ENCODE measurements around the gene HORMAD1.

HORMAD1 gene

DNA sequence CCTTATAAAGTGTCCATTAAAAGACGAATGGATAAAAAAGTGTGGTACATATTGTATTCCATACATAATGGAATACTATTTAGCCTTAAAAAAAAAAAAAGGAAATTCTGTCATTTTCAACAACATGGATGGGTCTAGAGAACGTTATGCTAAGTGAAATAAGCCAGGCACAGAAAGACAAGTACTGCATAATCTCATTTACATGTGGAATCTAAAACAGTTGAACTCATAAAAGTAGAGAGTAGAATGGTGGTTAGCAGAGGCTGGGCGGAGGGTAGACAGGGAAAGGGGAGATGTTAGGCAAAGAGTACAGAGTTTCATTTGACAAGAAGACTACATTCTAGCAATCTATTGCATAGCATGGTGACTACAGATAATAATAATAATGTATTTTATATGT lies 42.3 kb upstream of the HORMAD1 start:
- no CpG with 5 or more reads among the region's 3 CpGs for WGBS (ENCODE audit: extremely low coverage, insufficient coverage, low lambda C conversion rate)
- no peak overlapping the region for H3K27ac ChIP-seq (ENCODE audit: low read depth, low read length)
- H3K23ac ChIP-seq (ENCODE audit: low read length): no peak overlapping the region
- H3K18ac ChIP-seq (ENCODE audit: low read length): no peak overlapping the region
- H2BK120ac ChIP-seq (ENCODE audit: low read depth, low read length): no peak overlapping the region
- no peak overlapping the region for H3K4me2 ChIP-seq (ENCODE audit: low read length)
- no peaks in the 10 kb centered on the region for H3K36me3 ChIP-seq (ENCODE audit: control insufficient read depth, insufficient read depth, low read length)
- H3K4me3 ChIP-seq (ENCODE audit: low read length): no peak overlapping the region
- H3K79me1 ChIP-seq (ENCODE audit: low read length): no peaks in the 10 kb centered on the region
- no peak overlapping the region for H4K5ac ChIP-seq (ENCODE audit: low read length)
- no peak overlapping the region for H2BK15ac ChIP-seq (replicated peaks; ENCODE audit: low read depth)
- no peaks in the 10 kb centered on the region for H3K79me2 ChIP-seq (ENCODE audit: control insufficient read depth, insufficient read depth, low read length)
- H3K4me1 ChIP-seq (ENCODE audit: control insufficient read depth, low read depth, low read length): no peaks in the 10 kb centered on the region
- H3K4ac ChIP-seq (ENCODE audit: low read depth, low read length): no peak overlapping the region
- no peak overlapping the region for H3K9ac ChIP-seq (ENCODE audit: low read length)
- H2BK5ac ChIP-seq (ENCODE audit: low read length): no peak overlapping the region
- H4K8ac ChIP-seq (ENCODE audit: low read depth, low read length): no peak overlapping the region
- H3K27me3 ChIP-seq (ENCODE audit: insufficient read depth, low read length, poor library complexity): no peaks in the 10 kb centered on the region
- no peak for DNase-seq
- no peak overlapping the region for H2AK5ac ChIP-seq (ENCODE audit: low read length)
- H3K56ac ChIP-seq (ENCODE audit: low read length): no peak overlapping the region

DNA sequence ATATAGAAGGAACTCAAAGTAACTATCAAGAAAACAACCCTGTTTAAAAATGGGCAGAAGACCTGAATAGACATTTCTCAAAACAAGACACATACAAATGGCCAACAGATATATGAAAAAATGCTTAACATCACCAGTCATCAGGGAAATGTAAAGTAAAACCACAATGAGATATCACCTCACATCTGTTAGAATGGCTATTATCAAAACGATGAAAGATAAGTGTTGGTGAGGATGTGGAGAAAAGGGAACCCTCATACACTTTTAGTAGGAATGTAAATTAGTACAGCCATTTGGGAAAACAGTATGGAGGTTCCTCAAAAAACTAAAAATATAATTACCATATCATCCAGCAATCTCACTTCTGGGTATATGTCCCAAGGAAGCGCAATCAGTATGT lies 41.9 kb upstream of the HORMAD1 start:
- WGBS (ENCODE audit: extremely low coverage, insufficient coverage, low lambda C conversion rate): no CpG with 5 or more reads among the region's 2 CpGs
- Histone ChIP-seq H3K79me2 (ENCODE audit: control insufficient read depth, insufficient read depth, low read length) (no peaks in the 10 kb centered on the region), H2BK15ac (replicated peaks; ENCODE audit: low read depth) (no peak overlapping the region)

DNA sequence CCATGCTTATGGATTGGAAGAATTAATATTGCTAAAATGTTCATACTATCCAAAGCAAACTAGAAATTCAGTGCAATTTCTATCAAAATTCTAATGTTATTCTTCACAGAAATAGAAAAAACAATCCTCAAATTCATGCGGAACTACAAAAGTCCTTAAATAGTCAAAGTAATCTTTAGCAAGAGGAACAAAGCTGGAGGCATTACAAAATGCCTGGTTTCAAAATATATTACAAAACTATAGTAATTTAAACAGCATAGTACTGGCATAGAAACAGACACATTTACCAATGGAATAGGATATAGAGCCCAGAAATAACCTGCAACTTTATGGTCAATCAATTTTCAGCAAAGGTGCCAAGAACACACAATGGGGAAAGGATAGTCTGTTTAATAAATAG lies 41.1 kb upstream of the HORMAD1 start:
- no peak overlapping the region for H3K9ac ChIP-seq (ENCODE audit: low read length)
- no peak overlapping the region for H3K23ac ChIP-seq (ENCODE audit: low read length)
- no peak overlapping the region for H2BK5ac ChIP-seq (ENCODE audit: low read length)
- no peak overlapping the region for H2BK120ac ChIP-seq (ENCODE audit: low read depth, low read length)
- H3K4me2 ChIP-seq (ENCODE audit: low read length): no peak overlapping the region
- H4K8ac ChIP-seq (ENCODE audit: low read depth, low read length): no peak overlapping the region
- DNase-seq: no peak
- no peak overlapping the region for H2BK15ac ChIP-seq (replicated peaks; ENCODE audit: low read depth)
- no peak overlapping the region for H4K5ac ChIP-seq (ENCODE audit: low read length)
- H3K4ac ChIP-seq (ENCODE audit: low read depth, low read length): no peak overlapping the region
- H3K4me1 ChIP-seq (ENCODE audit: control insufficient read depth, low read depth, low read length): no peaks in the 10 kb centered on the region
- H3K79me1 ChIP-seq (ENCODE audit: low read length): no peaks in the 10 kb centered on the region
- H2AK5ac ChIP-seq (ENCODE audit: low read length): no peak overlapping the region
- no peaks in the 10 kb centered on the region for H3K36me3 ChIP-seq (ENCODE audit: control insufficient read depth, insufficient read depth, low read length)
- no peak overlapping the region for H3K18ac ChIP-seq (ENCODE audit: low read length)
- H3K4me3 ChIP-seq (ENCODE audit: low read length): no peak overlapping the region
- H3K56ac ChIP-seq (ENCODE audit: low read length): no peak overlapping the region
- no peaks in the 10 kb centered on the region for H3K79me2 ChIP-seq (ENCODE audit: control insufficient read depth, insufficient read depth, low read length)
- H3K27me3 ChIP-seq (ENCODE audit: insufficient read depth, low read length, poor library complexity): no peaks in the 10 kb centered on the region
- no CpG with 5 or more reads among the region's 1 CpG for WGBS (ENCODE audit: extremely low coverage, insufficient coverage, low lambda C conversion rate)
- H3K27ac ChIP-seq (ENCODE audit: low read depth, low read length): no peak overlapping the region

More for the DNA sequence above, 41.9 kb upstream of the HORMAD1 start:
- no peaks in the 10 kb centered on the region for H3K27me3 ChIP-seq (ENCODE audit: insufficient read depth, low read length, poor library complexity)
- H2AK5ac ChIP-seq (ENCODE audit: low read length): no peak overlapping the region
- no peak overlapping the region for H3K23ac ChIP-seq (ENCODE audit: low read length)
- no peak overlapping the region for H2BK5ac ChIP-seq (ENCODE audit: low read length)
- H3K4me3 ChIP-seq (ENCODE audit: low read length): no peak overlapping the region
- H3K79me1 ChIP-seq (ENCODE audit: low read length): no peaks in the 10 kb centered on the region
- H4K8ac ChIP-seq (ENCODE audit: low read depth, low read length): no peak overlapping the region
- no peaks in the 10 kb centered on the region for H3K36me3 ChIP-seq (ENCODE audit: control insufficient read depth, insufficient read depth, low read length)
- no peak overlapping the region for H3K27ac ChIP-seq (ENCODE audit: low read depth, low read length)
- H3K4me1 ChIP-seq (ENCODE audit: control insufficient read depth, low read depth, low read length): no peaks in the 10 kb centered on the region
- no peak for DNase-seq
- no peak overlapping the region for H2BK120ac ChIP-seq (ENCODE audit: low read depth, low read length)
- no peak overlapping the region for H3K9ac ChIP-seq (ENCODE audit: low read length)
- H4K5ac ChIP-seq (ENCODE audit: low read length): no peak overlapping the region
- no peak overlapping the region for H3K4ac ChIP-seq (ENCODE audit: low read depth, low read length)
- no peak overlapping the region for H3K56ac ChIP-seq (ENCODE audit: low read length)
- H3K4me2 ChIP-seq (ENCODE audit: low read length): no peak overlapping the region
- no peak overlapping the region for H3K18ac ChIP-seq (ENCODE audit: low read length)

DNA sequence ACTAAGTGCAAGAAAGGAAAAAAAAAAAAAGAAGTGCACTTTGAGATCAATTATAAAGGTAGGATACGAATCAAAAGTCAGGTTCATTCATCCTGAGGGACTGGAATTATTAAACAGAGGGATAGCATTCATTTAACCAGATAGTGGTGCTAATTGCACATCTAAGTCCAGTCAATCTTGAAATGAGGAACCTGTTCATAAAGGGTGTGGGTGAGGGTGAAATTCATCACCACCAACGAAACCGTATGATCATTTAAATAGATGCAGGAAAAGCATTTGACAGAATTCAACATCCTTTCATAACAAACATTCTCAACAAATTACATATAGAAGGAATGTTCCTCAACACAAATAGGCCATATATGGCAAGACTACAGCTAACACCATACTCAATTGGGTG lies 39.3 kb upstream of the HORMAD1 start:
- H3K4me1 ChIP-seq (ENCODE audit: control insufficient read depth, low read depth, low read length): no peaks in the 10 kb centered on the region
- H3K79me2 ChIP-seq (ENCODE audit: control insufficient read depth, insufficient read depth, low read length): no peaks in the 10 kb centered on the region
- H3K4me3 ChIP-seq (ENCODE audit: low read length): no peak overlapping the region
- no peak overlapping the region for H3K56ac ChIP-seq (ENCODE audit: low read length)
- no peak overlapping the region for H3K4me2 ChIP-seq (ENCODE audit: low read length)
- H4K8ac ChIP-seq (ENCODE audit: low read depth, low read length): no peak overlapping the region
- no peak overlapping the region for H2BK120ac ChIP-seq (ENCODE audit: low read depth, low read length)
- WGBS (ENCODE audit: extremely low coverage, insufficient coverage, low lambda C conversion rate): no CpG with 5 or more reads among the region's 3 CpGs
- no peak overlapping the region for H3K4ac ChIP-seq (ENCODE audit: low read depth, low read length)
- no peak overlapping the region for H2BK5ac ChIP-seq (ENCODE audit: low read length)
- DNase-seq: no peak
- H3K23ac ChIP-seq (ENCODE audit: low read length): no peak overlapping the region
- no peak overlapping the region for H2BK15ac ChIP-seq (replicated peaks; ENCODE audit: low read depth)
- no peaks in the 10 kb centered on the region for H3K79me1 ChIP-seq (ENCODE audit: low read length)
- H3K27ac ChIP-seq (ENCODE audit: low read depth, low read length): no peak overlapping the region
- H3K9ac ChIP-seq (ENCODE audit: low read length): no peak overlapping the region
- H4K5ac ChIP-seq (ENCODE audit: low read length): no peak overlapping the region
- H3K36me3 ChIP-seq (ENCODE audit: control insufficient read depth, insufficient read depth, low read length): no peaks in the 10 kb centered on the region
- no peaks in the 10 kb centered on the region for H3K27me3 ChIP-seq (ENCODE audit: insufficient read depth, low read length, poor library complexity)
- no peak overlapping the region for H2AK5ac ChIP-seq (ENCODE audit: low read length)
- no peak overlapping the region for H3K18ac ChIP-seq (ENCODE audit: low read length)

DNA sequence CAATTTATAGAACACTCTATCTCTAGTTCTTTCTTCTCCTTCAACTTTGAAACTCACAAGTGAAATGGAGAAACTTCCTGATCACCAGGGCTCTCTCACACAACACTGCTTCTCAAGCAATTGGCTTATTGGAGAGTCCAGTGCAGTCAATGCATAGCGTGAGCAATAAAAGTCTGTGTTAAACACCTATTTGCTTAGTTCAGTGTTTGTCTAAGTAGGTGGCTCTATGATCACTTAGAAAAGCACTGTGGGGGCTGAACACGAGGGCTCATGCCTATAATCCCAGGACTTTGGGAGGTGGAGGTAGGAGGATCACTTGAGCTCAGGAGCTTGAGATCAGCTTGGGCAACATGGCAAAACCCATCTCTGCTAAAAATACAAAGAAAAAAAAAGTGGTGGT lies 32.7 kb upstream of the HORMAD1 start:
- Histone ChIP-seq H2AK5ac (ENCODE audit: low read length) (no peak overlapping the region), H3K79me2 (ENCODE audit: control insufficient read depth, insufficient read depth, low read length) (no peaks in the 10 kb centered on the region), H2BK120ac (ENCODE audit: low read depth, low read length) (no peak overlapping the region), H3K23ac (ENCODE audit: low read length) (no peak overlapping the region), H3K79me1 (ENCODE audit: low read length) (no peaks in the 10 kb centered on the region), H4K5ac (ENCODE audit: low read length) (no peak overlapping the region), H2BK15ac (replicated peaks; ENCODE audit: low read depth) (no peak overlapping the region), H3K27ac (ENCODE audit: low read depth, low read length) (no peak overlapping the region), H4K8ac (ENCODE audit: low read depth, low read length) (no peak overlapping the region), H3K18ac (ENCODE audit: low read length) (no peak overlapping the region), H3K4me3 (ENCODE audit: low read length) (no peak overlapping the region), H2BK5ac (ENCODE audit: low read length) (no peak overlapping the region), H3K4me2 (ENCODE audit: low read length) (no peak overlapping the region), H3K4ac (ENCODE audit: low read depth, low read length) (no peak overlapping the region), H3K36me3 (ENCODE audit: control insufficient read depth, insufficient read depth, low read length) (no peaks in the 10 kb centered on the region), H3K4me1 (ENCODE audit: control insufficient read depth, low read depth, low read length) (no peaks in the 10 kb centered on the region), H3K56ac (ENCODE audit: low read length) (no peak overlapping the region), H3K9ac (ENCODE audit: low read length) (no peak overlapping the region), H3K27me3 (ENCODE audit: insufficient read depth, low read length, poor library complexity) (no peaks in the 10 kb centered on the region)
- DNase-seq: no peak
- whole genome bisulfite sequencing (ENCODE audit: extremely low coverage, insufficient coverage, low lambda C conversion rate): no CpG with 5 or more reads among the region's 2 CpGs

DNA sequence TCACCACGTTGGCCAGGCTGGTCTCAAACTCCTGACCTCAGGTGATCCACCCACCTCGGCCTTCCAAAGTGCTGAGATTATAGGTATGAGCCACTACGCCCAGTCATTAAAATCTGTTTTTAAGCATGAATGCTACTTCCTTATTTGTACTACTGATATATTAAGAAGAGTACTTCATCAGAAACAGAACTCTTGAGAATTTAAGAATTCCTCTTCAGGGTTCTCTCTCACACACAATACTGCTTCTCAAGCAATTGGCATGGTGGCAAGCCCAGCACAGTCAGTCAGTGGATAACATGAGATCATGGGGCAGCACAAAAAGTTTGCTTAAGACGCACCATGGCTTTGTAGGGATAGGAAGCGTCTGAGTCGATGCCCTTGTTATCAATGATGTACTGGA lies 30.7 kb upstream of the HORMAD1 start:
- no peaks in the 10 kb centered on the region for H3K27me3 ChIP-seq (ENCODE audit: insufficient read depth, low read length, poor library complexity)
- WGBS (ENCODE audit: extremely low coverage, insufficient coverage, low lambda C conversion rate): no CpG with 5 or more reads among the region's 6 CpGs

More for the DNA sequence above, 30.7 kb upstream of the HORMAD1 start:
- H3K56ac ChIP-seq (ENCODE audit: low read length): no peak overlapping the region
- H2BK15ac ChIP-seq (replicated peaks; ENCODE audit: low read depth): no peak overlapping the region
- H2BK120ac ChIP-seq (ENCODE audit: low read depth, low read length): no peak overlapping the region
- no peak overlapping the region for H3K4me2 ChIP-seq (ENCODE audit: low read length)
- no peaks in the 10 kb centered on the region for H3K4me1 ChIP-seq (ENCODE audit: control insufficient read depth, low read depth, low read length)
- H3K27ac ChIP-seq (ENCODE audit: low read depth, low read length): no peak overlapping the region
- no peak overlapping the region for H3K9ac ChIP-seq (ENCODE audit: low read length)
- H3K4me3 ChIP-seq (ENCODE audit: low read length): no peak overlapping the region
- no peak overlapping the region for H4K5ac ChIP-seq (ENCODE audit: low read length)
- no peak overlapping the region for H2AK5ac ChIP-seq (ENCODE audit: low read length)
- H3K36me3 ChIP-seq (ENCODE audit: control insufficient read depth, insufficient read depth, low read length): no peaks in the 10 kb centered on the region
- no peak overlapping the region for H3K4ac ChIP-seq (ENCODE audit: low read depth, low read length)
- H4K8ac ChIP-seq (ENCODE audit: low read depth, low read length): no peak overlapping the region
- H2BK5ac ChIP-seq (ENCODE audit: low read length): no peak overlapping the region
- DNase-seq: no peak
- no peak overlapping the region for H3K18ac ChIP-seq (ENCODE audit: low read length)
- no peaks in the 10 kb centered on the region for H3K79me2 ChIP-seq (ENCODE audit: control insufficient read depth, insufficient read depth, low read length)
- no peaks in the 10 kb centered on the region for H3K79me1 ChIP-seq (ENCODE audit: low read length)
- no peak overlapping the region for H3K23ac ChIP-seq (ENCODE audit: low read length)

Measured in mesendoderm (in vitro differentiated cells).